ENCODE measurements around the gene USP25.

Gene USP25

GRCh38 chr21:15872236-15872635 is 142.5 kb downstream of the USP25 start:
- Mint-ChIP-seq H3K27me3 (no peaks in the 10 kb centered on the region), H3K4me1 (no peaks in the 10 kb centered on the region), H3K36me3 (ENCODE audit: insufficient read depth) (peaks cover 50% of the 10 kb centered on the region), H3K9me3 (no peaks in the 10 kb centered on the region), H3K27ac (ENCODE audit: low read depth) (no peak overlapping the region), H3K4me3 (no peak overlapping the region)
- DNase-seq (ENCODE audit: low spot score in 2 of 2) (no peak), ATAC-seq (replicated peaks; ENCODE audit: extremely low read depth, poor library complexity, severe bottlenecking) (no peak)

GRCh38 chr21:15874615-15875014 is 144.8 kb downstream of the USP25 start:
- ATAC-seq (replicated peaks; ENCODE audit: extremely low read depth, poor library complexity, severe bottlenecking) (no peak), DNase-seq (ENCODE audit: low spot score in 2 of 2) (no peak)
- no peaks in the 10 kb centered on the region for H3K9me3 Mint-ChIP-seq
- H3K27me3 Mint-ChIP-seq, result no peaks in the 10 kb centered on the region
- no peaks in the 10 kb centered on the region for H3K4me1 Mint-ChIP-seq
- H3K27ac Mint-ChIP-seq (ENCODE audit: low read depth), result no peak overlapping the region
- no peak overlapping the region for H3K4me3 Mint-ChIP-seq
- peaks cover 46% of the 10 kb centered on the region for H3K36me3 Mint-ChIP-seq (ENCODE audit: insufficient read depth)

- Mint-ChIP-seq H3K27ac (ENCODE audit: low read depth) (no peak overlapping the region), H3K4me1 (no peaks in the 10 kb centered on the region), H3K4me3 (no peak overlapping the region), H3K9me3 (no peaks in the 10 kb centered on the region), H3K36me3 (ENCODE audit: insufficient read depth) (peaks cover 47% of the 10 kb centered on the region), H3K27me3 (no peaks in the 10 kb centered on the region)
- DNase-seq (ENCODE audit: low spot score in 2 of 2) (no peak), ATAC-seq (replicated peaks; ENCODE audit: extremely low read depth, poor library complexity, severe bottlenecking) (no peak)
These were observed 145.5 kb downstream of the USP25 start for GRCh38 chr21:15875286-15875685.

GRCh38 chr21:15893902-15894301 is 164.1 kb downstream of the USP25 start:
- no peaks in the 10 kb centered on the region for H3K9me3 Mint-ChIP-seq
- ATAC-seq (replicated peaks; ENCODE audit: extremely low read depth, poor library complexity, severe bottlenecking) (no peak), DNase-seq (ENCODE audit: low spot score in 2 of 2) (no peak)
- no peak overlapping the region for H3K27ac Mint-ChIP-seq (ENCODE audit: low read depth)
- no peak overlapping the region for H3K4me3 Mint-ChIP-seq
- H3K27me3 Mint-ChIP-seq, result peaks cover 9% of the 10 kb centered on the region
- peaks cover 4% of the 10 kb centered on the region for H3K4me1 Mint-ChIP-seq
- peaks cover 6% of the 10 kb centered on the region for H3K36me3 Mint-ChIP-seq (ENCODE audit: insufficient read depth)

GRCh38 chr21:15894596-15894995 is 164.8 kb downstream of the USP25 start:
- Mint-ChIP-seq H3K9me3 (peaks cover 5% of the 10 kb centered on the region), H3K27me3 (peaks cover 9% of the 10 kb centered on the region), H3K4me3 (no peak overlapping the region), H3K4me1 (peaks cover 4% of the 10 kb centered on the region), H3K36me3 (ENCODE audit: insufficient read depth) (peaks cover 6% of the 10 kb centered on the region), H3K27ac (ENCODE audit: low read depth) (no peak overlapping the region)
- ATAC-seq (replicated peaks; ENCODE audit: extremely low read depth, poor library complexity, severe bottlenecking), result no peak
- no peak for DNase-seq (ENCODE audit: low spot score in 2 of 2)

GRCh38 chr21:15895142-15896106 is 165.6 kb downstream of the USP25 start:
- Mint-ChIP-seq H3K36me3 (ENCODE audit: insufficient read depth) (peaks cover 6% of the 10 kb centered on the region), H3K27ac (ENCODE audit: low read depth) (no peak overlapping the region), H3K9me3 (peaks cover 9% of the 10 kb centered on the region), H3K4me3 (no peak overlapping the region), H3K4me1 (peaks cover 4% of the 10 kb centered on the region), H3K27me3 (peaks cover 9% of the 10 kb centered on the region)
- ATAC-seq (replicated peaks; ENCODE audit: extremely low read depth, poor library complexity, severe bottlenecking) (no peak), DNase-seq (ENCODE audit: low spot score in 2 of 2) (no peak)

- H3K27me3 Mint-ChIP-seq, result peaks cover 9% of the 10 kb centered on the region
- DNase-seq (ENCODE audit: low spot score in 2 of 2) (no peak), ATAC-seq (replicated peaks; ENCODE audit: extremely low read depth, poor library complexity, severe bottlenecking) (no peak)
- no peak overlapping the region for H3K4me3 Mint-ChIP-seq
- peaks cover 4% of the 10 kb centered on the region for H3K4me1 Mint-ChIP-seq
- H3K27ac Mint-ChIP-seq (ENCODE audit: low read depth), result no peak overlapping the region
- peaks cover 6% of the 10 kb centered on the region for H3K36me3 Mint-ChIP-seq (ENCODE audit: insufficient read depth)
- peaks cover 19% of the 10 kb centered on the region for H3K9me3 Mint-ChIP-seq
These were observed 166.7 kb downstream of the USP25 start for GRCh38 chr21:15896501-15896900.

- Mint-ChIP-seq H3K27ac (ENCODE audit: low read depth) (no peak overlapping the region), H3K36me3 (ENCODE audit: insufficient read depth) (peaks cover 5% of the 10 kb centered on the region), H3K4me1 (no peaks in the 10 kb centered on the region), H3K4me3 (no peak overlapping the region), H3K27me3 (no peaks in the 10 kb centered on the region), H3K9me3 (peaks cover 44% of the 10 kb centered on the region)
- DNase-seq (ENCODE audit: low spot score in 2 of 2) (no peak), ATAC-seq (replicated peaks; ENCODE audit: extremely low read depth, poor library complexity, severe bottlenecking) (no peak)
These were observed 174.6 kb downstream of the USP25 start for GRCh38 chr21:15904389-15904788.

GRCh38 chr21:15908187-15908586 is 178.4 kb downstream of the USP25 start:
- H3K4me1 Mint-ChIP-seq, result no peaks in the 10 kb centered on the region
- no peak overlapping the region for H3K4me3 Mint-ChIP-seq
- DNase-seq (ENCODE audit: low spot score in 2 of 2) (no peak), ATAC-seq (replicated peaks; ENCODE audit: extremely low read depth, poor library complexity, severe bottlenecking) (no peak)
- no peaks in the 10 kb centered on the region for H3K27me3 Mint-ChIP-seq
- peaks cover 22% of the 10 kb centered on the region for H3K9me3 Mint-ChIP-seq
- no peak overlapping the region for H3K27ac Mint-ChIP-seq (ENCODE audit: low read depth)
- H3K36me3 Mint-ChIP-seq (ENCODE audit: insufficient read depth), result peaks cover 6% of the 10 kb centered on the region

GRCh38 chr21:15928196-15928595 is 198.4 kb downstream of the USP25 start:
- no peak for ATAC-seq (replicated peaks; ENCODE audit: extremely low read depth, poor library complexity, severe bottlenecking)
- Mint-ChIP-seq H3K27me3 (peaks cover 45% of the 10 kb centered on the region), H3K4me3 (no peak overlapping the region), H3K9me3 (no peaks in the 10 kb centered on the region), H3K36me3 (ENCODE audit: insufficient read depth) (peaks cover 2% of the 10 kb centered on the region), H3K27ac (ENCODE audit: low read depth) (no peak overlapping the region), H3K4me1 (no peaks in the 10 kb centered on the region)
- DNase-seq (ENCODE audit: low spot score in 2 of 2), result no peak

- Mint-ChIP-seq H3K9me3 (no peaks in the 10 kb centered on the region), H3K4me3 (no peak overlapping the region), H3K36me3 (ENCODE audit: insufficient read depth) (peaks cover 2% of the 10 kb centered on the region), H3K27ac (ENCODE audit: low read depth) (no peak overlapping the region), H3K27me3 (peaks cover 45% of the 10 kb centered on the region), H3K4me1 (no peaks in the 10 kb centered on the region)
- no peak for DNase-seq (ENCODE audit: low spot score in 2 of 2)
- no peak for ATAC-seq (replicated peaks; ENCODE audit: extremely low read depth, poor library complexity, severe bottlenecking)
These were observed 199.1 kb downstream of the USP25 start for GRCh38 chr21:15928686-15929425.

- no peak for ATAC-seq (replicated peaks; ENCODE audit: extremely low read depth, poor library complexity, severe bottlenecking)
- H3K27ac Mint-ChIP-seq (ENCODE audit: low read depth), result no peak overlapping the region
These were observed 199.8 kb downstream of the USP25 start for GRCh38 chr21:15929536-15929935.

More at GRCh38 chr21:15929536-15929935, 199.8 kb downstream of the USP25 start:
- peaks cover 2% of the 10 kb centered on the region for H3K36me3 Mint-ChIP-seq (ENCODE audit: insufficient read depth)
- H3K4me3 Mint-ChIP-seq, result no peak overlapping the region
- peaks cover 40% of the 10 kb centered on the region for H3K27me3 Mint-ChIP-seq
- no peak for DNase-seq (ENCODE audit: low spot score in 2 of 2)
- no peaks in the 10 kb centered on the region for H3K4me1 Mint-ChIP-seq
- no peaks in the 10 kb centered on the region for H3K9me3 Mint-ChIP-seq
